ENCODE data around the gene KRT79. TPM values are rescaled to one million over a fixed set of nuclear protein-coding genes. Genes with fewer than 3 reads are reported as not detected.

Gene KRT79
- total RNA-seq, 6 donors from 2014 or later, result 0.30 to 8.9 (median 1.3) TPM; not detected in 2

GRCh38 chr12:52850681-52851080 is 16.6 kb upstream of the KRT79 start:
- Histone ChIP-seq H3K9me3 (peaks cover 0 to 3% (median 0%) of the 10 kb centered on the region in 4 donors), H3K36me3 (no peaks in the 10 kb centered on the region), H3K4me1 (peaks cover 0 to 8% (median 0%) of the 10 kb centered on the region in 4 donors), H3K27ac (no peak overlapping the region), H3K4me3 (no peak overlapping the region), H3K27me3 (no peaks in the 10 kb centered on the region)
- DNase-seq (no peak), ATAC-seq (ENCODE audit: low FRiP score in 2 of 2) (no peak)
- TF ChIP-seq CTCF (IDR thresholded peaks at IDR 0.05) (no peak), EP300 (IDR thresholded peaks at IDR 0.05) (no peak), POLR2A (IDR thresholded peaks at IDR 0.05) (no peak), POLR2AphosphoS5 (IDR thresholded peaks at IDR 0.05) (no peak)
- WGBS, 2 donors, result 73 to 79% methylated on average over 5 of the region's 5 CpGs

- DNase-seq, result no peak
- 84 to 86% methylated on average over 3 to 6 of the region's 6 CpGs for WGBS, 2 donors
These were observed 15.4 kb upstream of the KRT79 start for GRCh38 chr12:52849511-52849910.

GRCh38 chr12:52848661-52849255 is 14.6 kb upstream of the KRT79 start, which contains the start of gene KRT78:
Gene KRT78 (minus strand): TSS chr12:52848994. CDS start chr12:52848930, 64 bp downstream.
- no peaks in the 10 kb centered on the region for H3K9me3 ChIP-seq
- DNase-seq, result peak in 1 of 2 donors; percentile 52
- H3K27ac ChIP-seq, result no peak within 1 kb of the TSS
- H3K27me3 ChIP-seq, result no peaks in the 10 kb centered on the region
- no peak for ATAC-seq (ENCODE audit: low FRiP score in 2 of 2)
- peaks cover 0 to 8% (median 0%) of the 10 kb centered on the region in 4 donors for H3K4me1 ChIP-seq
- H3K36me3 ChIP-seq, result no peaks in the 10 kb centered on the region
- no peak within 1 kb of the TSS for H3K4me3 ChIP-seq
- TF ChIP-seq CTCF (IDR thresholded peaks at IDR 0.05) (no peak), POLR2A (IDR thresholded peaks at IDR 0.05) (no peak), POLR2AphosphoS5 (IDR thresholded peaks at IDR 0.05) (no peak), EP300 (IDR thresholded peaks at IDR 0.05) (no peak)
- WGBS, 2 donors, result 60 to 62% methylated on average over 3 to 4 of the region's 16 CpGs

More at GRCh38 chr12:52849511-52849910, 15.4 kb upstream of the KRT79 start:
- ATAC-seq (ENCODE audit: low FRiP score in 2 of 2), result no peak
- Histone ChIP-seq H3K27ac (no peak overlapping the region), H3K4me3 (no peak overlapping the region), H3K4me1 (peaks cover 0 to 8% (median 0%) of the 10 kb centered on the region in 4 donors), H3K27me3 (no peaks in the 10 kb centered on the region), H3K9me3 (no peaks in the 10 kb centered on the region), H3K36me3 (no peaks in the 10 kb centered on the region)
- TF ChIP-seq POLR2A (IDR thresholded peaks at IDR 0.05) (no peak), EP300 (IDR thresholded peaks at IDR 0.05) (no peak)

- TF ChIP-seq POLR2AphosphoS5 (IDR thresholded peaks at IDR 0.05) (no peak), POLR2A (IDR thresholded peaks at IDR 0.05) (no peak), CTCF (IDR thresholded peaks at IDR 0.05) (no peak), EP300 (IDR thresholded peaks at IDR 0.05) (no peak)
- no peaks in the 10 kb centered on the region for H3K36me3 ChIP-seq
- 72 to 73% methylated on average over 5 to 12 of the region's 12 CpGs for WGBS, 2 donors
- H3K27ac ChIP-seq, result no peak overlapping the region
- DNase-seq (no peak), ATAC-seq (ENCODE audit: low FRiP score in 2 of 2) (peak in 1 of 2 donors; percentile 57)
- H3K9me3 ChIP-seq, result no peaks in the 10 kb centered on the region
- H3K4me1 ChIP-seq, result peaks cover 0 to 8% (median 0%) of the 10 kb centered on the region in 4 donors
- H3K27me3 ChIP-seq, result no peaks in the 10 kb centered on the region
- no peak overlapping the region for H3K4me3 ChIP-seq
These were observed 13.4 kb upstream of the KRT79 start for GRCh38 chr12:52847335-52848102.

- Histone ChIP-seq H3K4me1 (peaks cover 0 to 8% (median 0%) of the 10 kb centered on the region in 4 donors), H3K27ac (no peak overlapping the region), H3K4me3 (no peak overlapping the region), H3K27me3 (no peaks in the 10 kb centered on the region), H3K9me3 (no peaks in the 10 kb centered on the region), H3K36me3 (no peaks in the 10 kb centered on the region)
- WGBS, 2 donors, result 73 to 76% methylated on average over 8 of the region's 8 CpGs
- DNase-seq, result no peak
- TF ChIP-seq EP300 (IDR thresholded peaks at IDR 0.05), result no peak
- no peak for TF ChIP-seq POLR2A (IDR thresholded peaks at IDR 0.05)
- no peak for TF ChIP-seq POLR2AphosphoS5 (IDR thresholded peaks at IDR 0.05)
- no peak for TF ChIP-seq CTCF (IDR thresholded peaks at IDR 0.05)
- ATAC-seq (ENCODE audit: low FRiP score in 2 of 2), result no peak
These were observed 12.4 kb upstream of the KRT79 start for GRCh38 chr12:52846356-52846970.
